Psoas muscle (tissue), 8 donors: Measurements from ENCODE around the gene MYO1D. TPM values are rescaled to one million over a fixed set of nuclear protein-coding genes. Genes with fewer than 3 reads are reported as not detected.
A peak's percentile ranks its signal among the peaks of the same experiment; 100 is the strongest.

Experiments used
- ATAC-seq, 4 donors: fragments of 200-7000 bp; cut with Tn5 transposase; one replicate each; pipeline ENCODE4 v1.9.1; 2020; ENCODE audit warnings: moderate library complexity in 3 of 4, mild to moderate bottlenecking in 2 of 4
- DNase-seq, 2 donors: peaks; one replicate each; pipeline ENCODE4 v3.0.0-alpha.2; 2020
- H3K27ac ChIP-seq: fragments of 200-600 bp; one replicate; pipeline ENCODE4 v1.8.0; 2022
- H3K27me3 ChIP-seq, 3 donors: fragments of 200-600 bp in 1 of 3; one replicate each; pipeline versions ENCODE4 v1.6.1 to v1.8.0; 2013 to 2022; ENCODE audit warnings: low read length in 2 of 3, mild to moderate bottlenecking in 2 of 3, moderate library complexity in 1 of 3; ENCODE audit not compliant: insufficient read depth in 3 of 3
- H3K36me3 ChIP-seq, 2 donors: fragments of 200-600 bp in 1 of 2; one replicate each; pipeline versions ENCODE4 v1.6.1 to v1.8.0; 2013 to 2022; ENCODE audit warnings: low read depth in 1 of 2, mild to moderate bottlenecking in 1 of 2, moderate library complexity in 1 of 2; ENCODE audit not compliant: insufficient read depth in 1 of 2
- H3K4me1 ChIP-seq: fragments of 200-600 bp; one replicate; pipeline ENCODE4 v1.8.0; 2022
- H3K4me3 ChIP-seq: fragments of 200-600 bp; one replicate; pipeline ENCODE4 v1.8.0; 2022; ENCODE audit warnings: mild to moderate bottlenecking
- H3K9me3 ChIP-seq: fragments of 200-600 bp; one replicate; pipeline ENCODE4 v1.8.0; 2022
- WGBS, 3 donors: extraction: QIAGEN DNeasy Blood & Tissue Kit; methylation state at CpG; one replicate each; pipeline versions ENCODE4 v1.1.6 to v1.1.7; 2013; 5-methylcytosine and 5-hydroxymethylcytosine counted together
- intact Hi-C, 2 donors: fragments of 100-400 bp; cut with DNase I; formaldehyde crosslinking; loops; one replicate each; pipeline versions ENCODE4 v1.11.0 to v1.14.2; 2022
- polyA plus RNA-seq, 3 donors: library from polyadenylated mRNA; stranded (reverse); fragments of 200-250 nt; gene quantifications; one replicate each; pipeline ENCODE4 v1.2.3, GENCODE V29; 2013
- total RNA-seq, 4 donors: library from RNA; stranded (reverse); fragmentation: NEBNext Ultra II Directional in 2 of 4; extraction: Animal tissue kit (Norgen Biotek cat#: 25700) in 2 of 4; gene quantifications; one replicate each; pipeline versions ENCODE4 v1.2.1 to v1.2.4, GENCODE V29; 2021 to 2023
- TF ChIP-seq, protein P1 (sequence below): fragments of 200-600 bp; IDR thresholded peaks from one replicate; pipeline ENCODE4 v1.8.0; 2022; ENCODE audit warnings: antibody characterized with exemption
- donor health status: healthy with polysubstance abuse.
- donor health status: DM: no; HTN: no; CAD: no; lungs with moderate emphysema.
- donor health status: Bipolar disorder and iron deficiency.
- donor health status: healthy.
- donor health status: DM: yes; HTN: yes; CAD: no.
- donor health status: DM: no; HTN: no; CAD: no.
- donor health status: DM: no; HTN: no; CAD: no.
- donor health status: DM: yes; HTN: yes; CAD: no.

The MYO1D gene
- total and polyA plus RNA-seq, 7 donors: 1.8 to 5.9 (median 4.1) TPM

DNA sequence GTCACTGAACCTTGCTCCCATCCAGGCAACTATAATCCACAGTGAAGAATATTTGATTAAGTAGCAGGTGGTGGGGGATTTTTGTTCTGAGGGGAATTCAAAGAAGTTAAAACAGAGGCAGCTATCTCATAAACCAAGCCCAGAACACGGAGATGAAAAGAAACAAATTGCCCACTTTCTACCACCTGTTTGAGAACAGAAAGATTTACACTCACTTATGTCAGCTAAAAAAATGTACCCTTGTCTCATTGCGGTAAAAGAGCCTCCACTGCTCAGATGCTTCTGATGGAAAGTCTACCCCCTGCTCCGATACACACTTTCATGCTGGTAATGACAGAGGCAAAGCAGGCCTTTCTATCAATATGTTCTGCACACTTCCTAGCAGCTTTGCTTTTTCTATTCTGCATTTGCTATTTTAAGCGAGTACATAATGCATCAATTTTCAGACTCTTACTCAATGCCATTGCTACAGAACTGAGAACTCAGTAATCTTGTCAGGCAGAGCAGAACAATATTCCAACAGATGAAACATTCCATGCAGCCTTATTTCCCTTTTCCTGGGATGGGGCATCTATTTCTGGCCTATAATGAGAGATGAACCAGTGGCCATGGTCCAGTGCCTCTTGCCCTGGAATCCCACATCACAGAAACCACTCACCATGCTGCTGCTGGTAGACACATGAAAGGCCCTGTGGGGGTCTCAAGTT, 361.1 kb downstream of the MYO1D start:
- no peaks in the 10 kb centered on the region for H3K36me3 ChIP-seq
- H3K4me1 ChIP-seq: peaks cover 26% of the 10 kb centered on the region
- no peaks in the 10 kb centered on the region for H3K27me3 ChIP-seq
- DNase-seq: no peak
- peak overlapping the region; percentile 58 for H3K27ac ChIP-seq
- H3K4me3 ChIP-seq: no peak overlapping the region
- WGBS, 3 donors: 63 to 82% (median 75%) methylated on average over 4 of the region's 4 CpGs
- TF ChIP-seq, protein P1, sequence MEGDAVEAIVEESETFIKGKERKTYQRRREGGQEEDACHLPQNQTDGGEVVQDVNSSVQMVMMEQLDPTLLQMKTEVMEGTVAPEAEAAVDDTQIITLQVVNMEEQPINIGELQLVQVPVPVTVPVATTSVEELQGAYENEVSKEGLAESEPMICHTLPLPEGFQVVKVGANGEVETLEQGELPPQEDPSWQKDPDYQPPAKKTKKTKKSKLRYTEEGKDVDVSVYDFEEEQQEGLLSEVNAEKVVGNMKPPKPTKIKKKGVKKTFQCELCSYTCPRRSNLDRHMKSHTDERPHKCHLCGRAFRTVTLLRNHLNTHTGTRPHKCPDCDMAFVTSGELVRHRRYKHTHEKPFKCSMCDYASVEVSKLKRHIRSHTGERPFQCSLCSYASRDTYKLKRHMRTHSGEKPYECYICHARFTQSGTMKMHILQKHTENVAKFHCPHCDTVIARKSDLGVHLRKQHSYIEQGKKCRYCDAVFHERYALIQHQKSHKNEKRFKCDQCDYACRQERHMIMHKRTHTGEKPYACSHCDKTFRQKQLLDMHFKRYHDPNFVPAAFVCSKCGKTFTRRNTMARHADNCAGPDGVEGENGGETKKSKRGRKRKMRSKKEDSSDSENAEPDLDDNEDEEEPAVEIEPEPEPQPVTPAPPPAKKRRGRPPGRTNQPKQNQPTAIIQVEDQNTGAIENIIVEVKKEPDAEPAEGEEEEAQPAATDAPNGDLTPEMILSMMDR: no peak
- peak; percentile 69 to 80 (median 76) for ATAC-seq
- intact Hi-C loops: no loop called here
- H3K9me3 ChIP-seq: no peaks in the 10 kb centered on the region

DNA sequence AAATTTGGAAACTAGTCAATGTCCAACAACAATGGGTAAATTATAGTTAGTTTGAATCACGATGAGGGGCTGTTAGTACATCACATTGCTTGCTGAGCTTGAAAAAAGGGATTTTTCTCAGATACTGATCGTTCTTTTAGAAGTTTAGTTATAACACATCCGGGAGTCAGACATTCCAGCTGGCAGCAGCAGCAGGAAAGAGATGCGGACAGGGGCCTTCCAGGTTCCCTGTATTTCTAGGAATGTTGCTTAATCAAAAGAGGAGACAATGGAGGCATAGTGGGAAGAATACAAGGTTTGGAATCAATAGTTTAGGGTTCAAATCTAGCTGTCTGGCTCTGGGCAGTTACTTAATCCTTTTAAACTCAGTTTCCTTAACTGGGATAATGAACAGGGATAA, 362.3 kb downstream of the MYO1D start:
- H3K27ac ChIP-seq: no peak overlapping the region
- H3K36me3 ChIP-seq: no peaks in the 10 kb centered on the region
- TF ChIP-seq, protein P1: no peak
- H3K4me1 ChIP-seq: peaks cover 21% of the 10 kb centered on the region
- 53 to 65% (median 57%) methylated on average over 4 of the region's 4 CpGs for WGBS, 3 donors
- no peak overlapping the region for H3K4me3 ChIP-seq
- no peak for DNase-seq
- no peak for ATAC-seq
- intact Hi-C loops: no loop called here
- H3K27me3 ChIP-seq: no peaks in the 10 kb centered on the region
- no peaks in the 10 kb centered on the region for H3K9me3 ChIP-seq

DNA sequence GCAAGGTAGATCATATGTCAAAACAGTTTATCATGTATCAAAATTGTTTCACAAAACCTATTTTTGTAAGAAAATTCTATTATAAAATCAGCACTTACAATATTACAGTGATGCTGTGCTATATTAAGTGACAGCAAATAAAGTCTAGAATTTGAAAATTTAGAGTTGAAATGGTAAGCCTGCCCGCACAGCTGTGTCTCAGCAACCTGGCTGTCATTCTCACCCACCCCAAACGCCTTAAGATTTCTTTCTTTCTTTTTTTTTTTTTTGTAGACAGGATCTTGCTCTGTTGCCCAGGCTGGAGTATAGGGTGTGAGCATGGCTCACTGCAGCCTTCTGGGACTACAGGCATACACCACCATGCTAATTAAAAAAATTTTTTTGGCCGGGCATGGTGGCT, 363.3 kb downstream of the MYO1D start:
- peaks cover 17% of the 10 kb centered on the region for H3K4me1 ChIP-seq
- TF ChIP-seq, protein P1: no peak
- H3K27ac ChIP-seq: no peak overlapping the region
- DNase-seq (no peak), ATAC-seq (no peak)
- intact Hi-C loops: no loop called here
- H3K36me3 ChIP-seq: no peaks in the 10 kb centered on the region
- H3K4me3 ChIP-seq: no peak overlapping the region
- 71 to 83% (median 76%) methylated on average over 3 of the region's 3 CpGs for WGBS, 3 donors
- H3K9me3 ChIP-seq: no peaks in the 10 kb centered on the region
- H3K27me3 ChIP-seq: no peaks in the 10 kb centered on the region

- Histone ChIP-seq H3K4me1 (peaks cover 15% of the 10 kb centered on the region), H3K4me3 (no peak overlapping the region), H3K36me3 (no peaks in the 10 kb centered on the region), H3K27me3 (no peaks in the 10 kb centered on the region), H3K9me3 (no peaks in the 10 kb centered on the region), H3K27ac (no peak overlapping the region)
- WGBS, 3 donors: 89 to 92% (median 90%) methylated on average over 2 of the region's 2 CpGs
- intact Hi-C loops: no loop called here
- TF ChIP-seq, protein P1: no peak
- ATAC-seq: no peak
- DNase-seq: no peak
Observed at GRCh38 chr17:32512328-32512727, 364.6 kb downstream of the MYO1D start.

DNA sequence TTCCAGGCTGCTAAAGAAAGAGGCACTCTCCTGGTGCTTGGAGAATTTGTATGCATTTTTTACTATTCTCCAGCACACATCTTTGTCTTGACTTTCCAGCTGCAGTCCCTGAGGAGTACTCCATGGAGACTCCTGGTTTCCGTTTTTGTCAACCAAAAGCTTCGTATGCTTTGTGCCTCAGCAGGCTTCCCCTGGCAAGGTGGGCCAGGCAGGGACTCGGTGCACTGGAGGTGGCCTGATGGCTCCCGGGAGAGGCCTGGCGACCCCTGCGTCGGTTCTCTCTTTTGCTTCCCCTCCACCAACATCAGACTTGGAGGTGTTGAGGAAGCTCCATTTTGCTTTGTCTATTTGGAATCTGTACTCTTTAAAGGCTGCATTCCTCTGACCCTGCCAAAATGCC, 366.5 kb downstream of the MYO1D start:
- no peak for ATAC-seq
- WGBS, 3 donors: 74 to 82% (median 81%) methylated on average over 7 of the region's 7 CpGs
- TF ChIP-seq, protein P1: no peak
- Histone ChIP-seq H3K27me3 (no peaks in the 10 kb centered on the region), H3K27ac (no peak overlapping the region), H3K4me1 (peaks cover 2% of the 10 kb centered on the region), H3K4me3 (no peak overlapping the region), H3K36me3 (no peaks in the 10 kb centered on the region), H3K9me3 (no peaks in the 10 kb centered on the region)
- no peak for DNase-seq
- intact Hi-C loops: no loop called here
